ENCODE data around the gene CHKA.

The CHKA gene

DNA sequence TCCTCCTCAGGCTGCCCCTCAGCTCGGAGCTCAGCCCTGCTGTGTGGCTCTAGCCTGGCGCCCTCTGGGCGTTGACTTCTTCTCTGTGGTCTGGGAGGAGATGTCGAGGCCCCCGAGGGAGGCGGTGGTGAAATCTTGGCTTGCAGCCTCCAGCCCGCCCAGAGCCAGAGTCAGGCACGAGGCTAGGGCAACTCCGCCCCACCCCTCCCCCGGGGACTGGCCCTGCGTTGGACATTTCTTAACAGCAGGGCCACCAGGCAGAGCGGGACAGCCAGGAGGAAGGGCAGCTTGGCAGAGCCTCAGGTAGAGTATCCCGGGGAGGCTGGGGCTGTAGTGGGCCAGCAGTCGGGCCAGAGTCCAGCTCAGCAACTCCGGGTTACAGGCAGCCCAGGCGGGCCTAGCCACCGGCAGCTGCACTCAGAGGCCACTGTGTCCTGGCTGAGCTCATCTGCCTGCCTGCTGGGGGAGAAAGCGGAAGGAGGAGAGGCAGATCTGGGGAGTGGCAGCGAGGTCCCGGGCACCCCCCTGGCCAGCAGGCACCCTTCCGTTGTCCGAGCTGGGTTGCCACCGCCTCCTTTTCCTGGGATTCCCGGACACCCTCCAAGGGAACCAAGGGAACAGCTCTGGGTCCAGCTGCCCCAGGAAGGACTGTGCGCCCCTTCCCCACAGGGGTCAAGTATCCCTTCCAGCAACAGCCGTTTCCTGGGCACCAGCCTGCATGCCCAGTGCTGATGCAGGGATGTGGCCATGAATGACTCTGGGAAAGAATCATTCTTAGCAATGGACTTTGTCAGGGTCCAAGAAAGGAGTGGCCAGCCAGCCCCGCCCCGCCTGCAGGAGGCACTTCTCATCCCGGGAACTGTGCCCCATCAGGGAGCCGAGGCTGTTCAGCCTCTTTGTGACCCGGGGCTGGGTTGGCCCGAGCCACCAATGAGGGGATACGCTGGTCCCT is 110.8 kb downstream of the CHKA start, which contains the start of gene ALDH3B1:
Gene ALDH3B1 (plus strand): TSS at position 238 of the 952 bp plus-strand sequence. CDS start 4,971 bp downstream, outside the sequence.
- peak within 1 kb of the TSS in 20 of 21 experiments; percentile 37 to 90 (median 73) for H3K27ac ChIP-seq
- H3K4me3 ChIP-seq, result peak within 1 kb of the TSS; percentile 1 to 31 (median 18)

DNA sequence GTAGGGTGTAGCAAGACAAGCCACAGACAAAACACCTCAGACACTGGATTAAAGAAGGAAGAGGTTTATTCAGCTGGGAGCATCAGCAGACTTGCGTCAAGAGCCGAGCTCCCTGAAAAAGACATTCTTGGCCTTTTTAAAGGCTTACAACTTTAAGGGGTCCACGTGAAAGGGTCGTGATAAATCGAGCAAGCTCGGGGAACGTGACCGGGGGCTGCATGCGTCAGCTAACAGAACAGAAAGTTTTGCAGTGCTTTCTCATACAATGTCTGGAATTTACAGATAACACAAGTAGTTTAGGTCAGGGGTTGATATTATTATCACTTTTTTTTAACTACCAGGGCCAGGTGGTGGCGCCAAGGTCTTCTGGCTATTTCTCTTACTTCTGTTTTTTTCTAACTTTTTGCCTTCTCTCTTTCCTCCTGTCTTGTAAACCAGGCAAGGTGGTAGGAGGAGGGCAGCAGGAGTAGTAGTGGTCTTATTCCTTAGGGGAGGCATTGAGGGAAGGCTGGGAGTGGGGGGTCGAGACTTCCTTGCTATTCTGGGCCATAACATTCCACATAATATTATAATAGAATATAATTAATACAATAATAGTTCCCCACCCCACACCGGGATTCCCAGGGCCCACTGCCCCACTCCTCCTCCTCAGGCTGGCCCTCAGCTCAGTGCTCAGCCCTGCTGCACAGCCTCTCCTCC is 111.6 kb downstream of the CHKA start:
- Histone ChIP-seq H3K4me3 (peak overlapping the region in 4 of 7 experiments; percentile 8 to 31 (median 24)), H3K27ac (peak overlapping the region in 19 of 21 experiments; percentile 46 to 90 (median 73))

DNA sequence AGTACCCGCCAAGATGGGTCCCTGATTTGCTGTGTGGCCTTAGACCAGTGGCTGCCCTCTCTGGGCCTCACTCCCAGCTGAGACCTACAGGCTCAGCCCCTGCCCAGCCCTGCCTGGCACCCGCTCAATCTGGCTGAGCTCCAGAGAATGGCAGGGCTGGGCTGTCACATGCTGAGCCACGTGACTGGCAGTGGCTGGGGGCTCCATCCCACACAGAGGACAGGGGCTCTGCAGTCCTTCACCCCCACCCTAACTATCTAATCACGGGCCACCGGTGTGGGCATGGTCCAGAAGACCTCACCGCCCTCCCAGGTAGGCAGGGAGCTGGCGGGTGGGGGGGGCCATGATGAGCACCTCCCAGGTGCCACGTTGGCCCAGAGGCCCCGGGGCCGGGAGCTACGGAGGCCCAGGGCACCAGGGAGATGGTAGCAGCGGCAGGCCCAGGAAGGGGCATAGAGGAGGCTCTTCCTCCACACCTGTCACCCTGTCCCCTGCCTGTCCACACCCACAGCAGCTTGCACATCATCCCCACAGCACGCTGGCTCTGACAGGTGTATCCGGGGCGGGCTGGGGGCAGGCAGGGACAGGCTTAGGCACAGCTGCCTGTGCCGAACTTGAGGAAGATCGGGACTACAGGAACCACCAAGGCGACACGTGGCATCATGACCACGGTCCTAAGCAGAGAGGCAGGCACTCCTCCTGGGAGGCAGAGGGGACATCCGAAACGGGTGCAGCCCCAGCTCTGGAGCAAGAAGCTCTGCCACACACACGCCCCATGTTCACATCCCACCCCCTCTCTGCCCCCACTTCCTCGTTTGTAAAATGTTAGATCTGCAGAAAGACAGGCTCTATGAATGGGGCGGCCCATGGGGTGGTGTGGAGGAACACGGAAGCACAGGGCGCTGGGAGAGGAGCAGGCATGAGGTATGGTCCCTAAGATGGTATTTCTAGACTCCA is 112.5 kb downstream of the CHKA start:
- Histone ChIP-seq H3K27ac (peak overlapping the region in 12 of 21 experiments; percentile 3 to 89 (median 50)), H3K4me3 (no peak overlapping the region)

DNA sequence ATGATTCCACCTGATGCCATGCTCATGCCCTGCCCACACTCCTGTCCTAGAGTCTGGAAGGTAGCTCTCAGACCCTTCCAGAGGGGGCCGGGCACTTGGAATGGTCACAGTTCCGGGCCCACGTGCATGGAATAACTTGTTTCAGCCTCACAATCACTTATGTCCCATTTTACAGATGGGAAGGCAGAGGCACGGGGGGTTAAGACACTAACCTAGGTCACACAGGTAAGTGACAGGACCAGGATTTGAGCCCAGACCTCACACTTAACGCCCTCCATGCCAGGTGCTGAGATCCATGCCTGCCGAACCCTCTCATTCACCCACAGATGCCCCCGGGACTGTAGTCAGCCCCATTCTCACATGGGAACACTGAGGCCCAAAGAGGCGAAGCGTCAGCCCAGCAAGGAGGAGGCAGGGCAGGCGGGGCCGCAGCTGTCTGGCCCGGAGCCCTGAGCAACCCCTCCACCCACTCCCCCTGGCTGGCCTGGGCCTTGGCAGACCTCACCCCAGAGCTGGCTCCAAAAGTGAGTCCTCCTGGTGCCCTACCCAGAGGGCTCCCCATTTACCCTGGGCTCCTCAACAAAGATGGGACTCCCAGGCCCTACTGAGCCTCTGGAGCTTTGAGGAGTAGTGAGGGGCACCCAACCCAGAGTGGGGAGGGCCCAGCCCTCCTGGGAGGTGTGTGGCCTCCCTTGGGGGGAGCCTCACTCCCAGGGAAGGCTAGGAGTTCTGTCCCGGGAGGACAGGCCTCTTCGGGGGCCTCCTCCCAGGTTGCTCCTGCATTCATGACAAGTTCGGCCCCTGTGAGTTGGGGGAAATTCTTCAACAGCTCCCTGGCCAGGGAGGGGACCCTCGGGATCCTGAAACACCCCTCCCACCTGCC is 113.4 kb downstream of the CHKA start:
- peak overlapping the region in 5 of 21 experiments; percentile 5 to 75 (median 25) for H3K27ac ChIP-seq

DNA sequence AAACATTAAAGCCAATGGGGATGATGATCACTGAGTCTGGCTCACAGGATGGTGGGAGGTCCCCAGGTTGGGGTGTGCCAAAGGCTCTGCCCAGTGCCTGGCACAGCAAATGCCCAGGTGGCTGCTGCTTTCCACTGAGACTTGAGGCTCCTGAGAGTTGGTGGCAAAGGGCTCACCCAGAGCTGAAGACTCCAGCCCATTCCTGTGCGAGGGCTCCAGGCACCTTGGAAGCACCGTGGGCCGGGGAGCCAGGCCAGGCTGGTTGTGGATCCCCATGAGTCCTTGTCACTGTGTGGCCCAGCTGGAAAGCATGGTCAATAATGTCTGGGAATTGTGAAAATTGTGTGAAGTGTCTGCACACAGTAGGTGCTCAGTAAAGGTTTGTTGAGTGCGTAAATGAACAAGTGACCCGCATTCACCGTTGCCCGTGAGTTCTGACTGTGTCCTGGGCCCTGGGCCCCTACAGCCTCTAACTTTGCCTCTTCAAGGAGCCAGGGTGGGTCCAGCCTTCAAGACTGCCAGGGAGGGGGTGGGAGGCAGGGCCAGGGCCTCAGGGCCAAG is 114.5 kb downstream of the CHKA start:
- Histone ChIP-seq H3K4me3 (no peak overlapping the region), H3K27ac (no peak overlapping the region)

More for the DNA sequence above, 113.4 kb downstream of the CHKA start:
- no peak overlapping the region for H3K4me3 ChIP-seq

DNA sequence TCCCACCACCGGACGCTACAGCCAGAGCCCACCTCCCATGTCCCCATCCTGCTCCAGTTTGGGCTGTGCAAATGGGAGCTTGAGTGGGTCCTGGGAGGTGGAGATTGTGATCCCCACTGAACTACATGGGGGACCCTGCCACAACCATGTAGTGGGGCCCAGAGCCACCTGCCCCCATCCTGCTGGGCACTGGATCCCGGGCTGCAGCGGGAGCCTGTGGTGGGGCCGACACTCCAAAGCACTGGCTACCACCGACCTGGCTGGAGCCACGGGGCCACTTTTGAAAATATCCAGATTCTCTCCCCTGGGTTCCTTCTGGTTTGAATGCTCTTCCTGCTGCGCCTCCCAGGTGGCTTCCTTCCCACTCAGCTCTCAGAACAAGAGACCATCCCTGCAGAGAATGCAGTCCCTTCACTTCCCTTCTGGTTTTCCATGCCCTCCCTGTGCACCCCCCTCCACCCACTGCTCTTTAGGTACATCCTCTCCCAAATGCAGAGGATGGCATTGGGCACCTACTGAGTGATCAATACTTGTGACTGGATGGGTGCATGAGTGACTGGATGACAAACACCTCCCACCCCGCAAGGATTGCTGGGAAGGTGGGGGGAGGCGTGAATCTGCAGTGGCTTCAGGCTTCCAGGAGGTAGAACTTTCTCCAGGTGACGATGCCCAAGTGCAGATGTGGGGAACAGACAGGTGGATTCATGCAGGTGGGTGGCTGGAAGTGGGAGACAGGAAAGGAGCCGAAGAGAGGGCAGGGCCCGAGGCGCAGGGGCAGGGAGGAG is 116.4 kb downstream of the CHKA start:
- H3K27ac ChIP-seq, result peak overlapping the region in 4 of 21 experiments; percentile 69 to 92 (median 88)

DNA sequence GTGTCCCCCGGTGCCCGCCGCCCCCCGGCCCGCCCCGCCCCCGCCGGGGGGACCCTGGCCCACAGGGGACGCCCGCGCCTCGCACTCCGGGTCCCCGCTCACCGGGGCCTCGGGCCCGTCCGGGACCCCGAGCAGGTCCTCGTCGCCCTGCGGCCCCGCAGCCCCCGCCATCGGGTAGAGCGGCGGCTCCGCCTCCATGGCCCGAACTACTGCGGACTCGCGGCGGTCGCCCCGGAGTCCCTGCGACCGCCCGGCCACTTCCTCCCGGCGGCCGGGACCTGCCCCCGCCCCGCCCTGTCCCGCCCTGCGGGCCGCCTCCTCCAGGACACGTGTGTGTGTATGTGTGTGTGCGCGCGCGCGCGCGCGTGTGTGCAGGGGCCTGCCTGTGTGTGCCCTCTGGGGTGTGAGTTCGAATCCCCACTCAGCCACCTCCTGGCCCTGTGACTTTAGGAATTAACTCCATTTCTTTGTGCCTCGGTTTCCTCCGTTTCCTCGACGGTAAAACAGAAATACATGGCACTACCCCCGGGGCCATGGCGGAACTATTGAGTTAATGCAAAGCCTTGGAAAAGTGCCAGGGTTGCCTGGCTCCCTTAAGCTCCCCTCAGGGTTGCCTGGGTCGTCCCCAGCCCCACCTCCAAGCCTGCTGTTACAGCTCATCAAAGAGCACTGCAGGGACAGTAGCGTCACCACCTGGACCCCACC is 117.2 kb downstream of the CHKA start, which contains the start of gene UNC93B1:
Gene UNC93B1 (minus strand): TSS at position 252 of the 705 bp plus-strand sequence. CDS start 54 bp downstream, at position 198.
- H3K4me3 ChIP-seq, result peak within 1 kb of the TSS; percentile 47 to 85 (median 69)
- peak within 1 kb of the TSS; percentile 51 to 92 (median 77) for H3K27ac ChIP-seq

More for the DNA sequence above, 116.4 kb downstream of the CHKA start:
- H3K4me3 ChIP-seq, result peak overlapping the region in 3 of 7 experiments; percentile 51 to 85 (median 83)

DNA sequence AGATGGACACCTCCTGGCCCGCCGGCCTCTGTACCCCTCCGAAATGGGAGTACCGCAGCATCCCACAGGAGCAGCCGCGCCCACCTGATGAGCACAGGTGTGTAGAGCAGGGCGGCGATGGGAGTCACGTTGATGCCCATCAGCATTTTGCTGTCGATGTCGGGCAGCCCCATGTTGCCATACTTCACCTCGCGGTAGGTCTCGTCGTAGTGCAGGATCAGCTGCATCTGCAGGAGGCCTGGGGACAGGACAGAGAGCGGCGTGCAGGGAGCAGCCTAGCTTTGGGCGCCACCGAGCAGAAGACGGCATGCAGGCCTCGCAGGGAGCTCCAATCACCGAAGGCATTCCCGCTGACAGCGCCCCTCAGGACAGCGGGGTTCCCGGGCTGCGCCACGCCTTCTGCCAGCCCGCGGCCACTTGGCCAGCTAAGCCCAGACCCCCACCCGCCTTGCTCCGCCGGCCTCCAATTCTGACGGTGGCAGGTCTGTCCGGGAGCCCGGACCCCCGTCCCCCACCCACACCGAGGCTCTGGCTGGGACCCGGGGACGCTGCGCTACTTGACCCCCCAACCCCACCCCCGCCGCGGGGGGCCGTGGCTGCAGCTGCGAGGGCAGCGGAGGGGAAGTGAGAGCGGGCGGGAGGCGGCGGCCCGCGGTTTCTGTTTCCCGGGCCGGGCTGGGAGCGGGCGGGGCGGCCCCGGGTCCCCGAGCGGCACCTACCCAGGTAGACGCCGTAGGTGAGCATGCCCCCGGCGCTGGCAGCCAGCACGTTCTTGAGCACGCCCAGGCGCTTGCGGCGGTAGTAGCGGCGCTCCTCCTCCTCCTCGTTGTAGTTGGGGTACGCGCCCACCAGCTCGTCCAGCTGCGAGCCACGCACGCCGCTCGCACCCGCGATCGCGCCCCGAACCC is 118.0 kb downstream of the CHKA start:
- H3K4me3 ChIP-seq, result peak overlapping the region; percentile 47 to 85 (median 69)
- peak overlapping the region; percentile 51 to 92 (median 77) for H3K27ac ChIP-seq

Measured in skin epidermis (tissue), 12 donors.